ENCODE measurements around the gene MLPH. TPM values are rescaled to one million over a fixed set of nuclear protein-coding genes. Genes with fewer than 3 reads are reported as not detected.

Gene MLPH
- polyA plus RNA-seq, 4 donors, result 1.1 to 6.7 (median 2.5) TPM

- DNase-seq (ENCODE audit: low read depth in 4 of 4, low spot score in 3 of 4), result no peak
These were observed 11.3 kb upstream of the MLPH start for GRCh38 chr2:237475704-237476141.

- no peak for DNase-seq (ENCODE audit: low read depth in 4 of 4, low spot score in 3 of 4)
These were observed 9.0 kb upstream of the MLPH start for GRCh38 chr2:237478095-237478494.

- no peak for DNase-seq (ENCODE audit: low read depth in 4 of 4, low spot score in 3 of 4)
These were observed 8.1 kb upstream of the MLPH start for GRCh38 chr2:237478979-237479378.

- no peak for DNase-seq (ENCODE audit: low read depth in 4 of 4, low spot score in 3 of 4)
These were observed 7.3 kb upstream of the MLPH start for GRCh38 chr2:237479747-237480146.

- no peak for DNase-seq (ENCODE audit: low read depth in 4 of 4, low spot score in 3 of 4)
These were observed 6.5 kb upstream of the MLPH start for GRCh38 chr2:237480556-237480955.

GRCh38 chr2:237480988-237481525 is 6.0 kb upstream of the MLPH start:
- no peak for DNase-seq (ENCODE audit: low read depth in 4 of 4, low spot score in 3 of 4)

- DNase-seq (ENCODE audit: low read depth in 4 of 4, low spot score in 3 of 4), result peak in 1 of 4 donors; percentile 51
These were observed 4.6 kb upstream of the MLPH start for GRCh38 chr2:237482485-237482884.

- no peak for DNase-seq (ENCODE audit: low read depth in 4 of 4, low spot score in 3 of 4)
These were observed 3.9 kb upstream of the MLPH start for GRCh38 chr2:237483018-237483731.

GRCh38 chr2:237485304-237485703 is 1.7 kb upstream of the MLPH start:
- DNase-seq (ENCODE audit: low read depth in 4 of 4, low spot score in 3 of 4), result no peak

- no peak for DNase-seq (ENCODE audit: low read depth in 4 of 4, low spot score in 3 of 4)
These were observed 1.2 kb upstream of the MLPH start for GRCh38 chr2:237485844-237486243.

- no peak for DNase-seq (ENCODE audit: low read depth in 4 of 4, low spot score in 3 of 4)
These were observed 675 bp upstream of the MLPH start for GRCh38 chr2:237486334-237486818.

GRCh38 chr2:237487496-237487895 is 445 bp downstream of the MLPH start:
- DNase-seq (ENCODE audit: low read depth in 4 of 4, low spot score in 3 of 4), result no peak

- no peak for DNase-seq (ENCODE audit: low read depth in 4 of 4, low spot score in 3 of 4)
These were observed 1.2 kb downstream of the MLPH start for GRCh38 chr2:237488295-237488694.

- no peak for DNase-seq (ENCODE audit: low read depth in 4 of 4, low spot score in 3 of 4)
These were observed 2.1 kb downstream of the MLPH start for GRCh38 chr2:237488901-237489860.

- DNase-seq (ENCODE audit: low read depth in 4 of 4, low spot score in 3 of 4), result peak in 1 of 4 donors; percentile 36
These were observed 3.1 kb downstream of the MLPH start for GRCh38 chr2:237490009-237490711.

- DNase-seq (ENCODE audit: low read depth in 4 of 4, low spot score in 3 of 4), result no peak
These were observed 3.7 kb downstream of the MLPH start for GRCh38 chr2:237490795-237491194.

GRCh38 chr2:237491515-237492118 is 4.6 kb downstream of the MLPH start:
- no peak for DNase-seq (ENCODE audit: low read depth in 4 of 4, low spot score in 3 of 4)

- DNase-seq (ENCODE audit: low read depth in 4 of 4, low spot score in 3 of 4), result no peak
These were observed 5.3 kb downstream of the MLPH start for GRCh38 chr2:237492137-237492890.

- DNase-seq (ENCODE audit: low read depth in 4 of 4, low spot score in 3 of 4), result no peak
These were observed 7.0 kb downstream of the MLPH start for GRCh38 chr2:237494066-237494465.
